Measurements from ENCODE around the gene PLEKHA6. TPM values are rescaled to one million over a fixed set of nuclear protein-coding genes. Genes with fewer than 3 reads are reported as not detected.

The PLEKHA6 gene
- total and polyA plus RNA-seq, 2 of the 4 experiments (the other 2 are of a cell fraction): 8.2 to 19.9 TPM

GRCh38 chr1:204373911-204374310 is 14.2 kb upstream of the PLEKHA6 start:
- ChIA-PET POLR2A (ENCODE audit: unreplicated experiment) (no interaction called here), CTCF (interaction anchor here (1.6 kb wide), 1 partner anchor 211 kb away, joined by 5 read pairs; no protein-coding TSS in a partner anchor)
- Histone ChIP-seq H3K14ac (replicated peaks; ENCODE audit: low read depth, low read length) (no peak overlapping the region), H3K36me3 (ENCODE audit: control insufficient read depth, insufficient read depth, low read length) (no peaks in the 10 kb centered on the region), H3K4me3 (ENCODE audit: insufficient read depth, low read depth, low read length) (no peak overlapping the region), H2BK5ac (ENCODE audit: low read depth, low read length, poor library complexity, severe bottlenecking) (no peak overlapping the region), H2BK15ac (ENCODE audit: low read depth, low read length) (no peak overlapping the region), H3K79me1 (ENCODE audit: low read depth in 1 of 2, low read length in 2 of 2) (no peaks in the 10 kb centered on the region), H3K9ac (ENCODE audit: low read depth, low read length) (no peak overlapping the region), H2AK9ac (replicated peaks; ENCODE audit: low read depth, low read length, poor library complexity) (no peak overlapping the region), H4K5ac (ENCODE audit: low read depth, low read length) (no peak overlapping the region), H3K18ac (ENCODE audit: low read depth, low read length) (no peak overlapping the region), H3K9me1 (ENCODE audit: insufficient read depth, low read length) (no peaks in the 10 kb centered on the region), H4K8ac (ENCODE audit: low read depth in 2 of 2, low read length in 2 of 2) (no peak overlapping the region), H2AK5ac (ENCODE audit: low read depth, low read length) (no peak overlapping the region), H3K4me1 (ENCODE audit: control insufficient read depth, insufficient read depth, low read length) (peaks cover 3% of the 10 kb centered on the region; the same call in 1 of the 2 replicates), H3K9me3 (ENCODE audit: control insufficient read depth, insufficient read depth, low read length) (no peaks in the 10 kb centered on the region), H3K23ac (ENCODE audit: low read depth, low read length) (no peak overlapping the region), H3K4me2 (ENCODE audit: low read depth, low read length) (no peak overlapping the region), H3K27me3 (ENCODE audit: control insufficient read depth, insufficient read depth, low read length) (peaks cover 89% of the 10 kb centered on the region), H4K91ac (ENCODE audit: insufficient read depth, low read depth, low read length) (no peak overlapping the region), H3K27ac (ENCODE audit: insufficient read depth, low read length) (no peak overlapping the region), H3K56ac (ENCODE audit: extremely low read depth, insufficient read depth, low read length) (no peak overlapping the region), H2BK120ac (ENCODE audit: low read depth, low read length) (no peak overlapping the region), H2AFZ (replicated peaks; ENCODE audit: low read length, poor library complexity) (no peak overlapping the region), H2BK20ac (ENCODE audit: low read depth, low read length) (no peak overlapping the region), H4K20me1 (ENCODE audit: insufficient read depth, low read length) (no peaks in the 10 kb centered on the region), H3K4ac (ENCODE audit: low read depth, low read length) (no peak overlapping the region)
- dilution Hi-C loops (cut with HindIII; ENCODE audit: low sequenced_read_pairs, unreplicated experiment): no loop called here
- WGBS, 2 experiments (ENCODE audit: extremely low coverage in 2 of 2, insufficient read length in 1 of 2): 83% methylated on average over 3 of the region's 4 CpGs; no CpG with 5 or more reads in 1 of the 2 experiments
- no TSS peak for BruUV-seq (replicated peaks)
- ATAC-seq (ENCODE audit: low read depth) (no peak), DNase-seq (no peak)
- no peak for TF ChIP-seq RFX5 (IDR thresholded peaks at IDR 0.05; ENCODE audit: low read depth, low read length)
- no peak for TF ChIP-seq RCOR1 (IDR thresholded peaks at IDR 0.05; ENCODE audit: insufficient replicate concordance, low read length)
- TF ChIP-seq, protein P1, sequence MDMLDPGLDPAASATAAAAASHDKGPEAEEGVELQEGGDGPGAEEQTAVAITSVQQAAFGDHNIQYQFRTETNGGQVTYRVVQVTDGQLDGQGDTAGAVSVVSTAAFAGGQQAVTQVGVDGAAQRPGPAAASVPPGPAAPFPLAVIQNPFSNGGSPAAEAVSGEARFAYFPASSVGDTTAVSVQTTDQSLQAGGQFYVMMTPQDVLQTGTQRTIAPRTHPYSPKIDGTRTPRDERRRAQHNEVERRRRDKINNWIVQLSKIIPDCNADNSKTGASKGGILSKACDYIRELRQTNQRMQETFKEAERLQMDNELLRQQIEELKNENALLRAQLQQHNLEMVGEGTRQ (IDR thresholded peaks at IDR 0.05; ENCODE audit: low read depth, low read length): no peak
- TF ChIP-seq CEBPB (IDR thresholded peaks at IDR 0.05; ENCODE audit: low read depth, low read length): no peak
- TF ChIP-seq CTCF (conservative IDR thresholded peaks at IDR 0.05; ENCODE audit: low read depth, low read length): no peak
- TF ChIP-seq MAZ (IDR thresholded peaks at IDR 0.05; ENCODE audit: borderline replicate concordance, low read depth, low read length): no peak
- no peak for TF ChIP-seq ELK1 (IDR thresholded peaks at IDR 0.05; ENCODE audit: borderline replicate concordance, low read depth, low read length)
- no peak for TF ChIP-seq NFE2L2 (IDR thresholded peaks at IDR 0.05; ENCODE audit: low read depth, low read length)
- no peak for TF ChIP-seq RAD21 (IDR thresholded peaks at IDR 0.05; ENCODE audit: low read length)
- no peak for TF ChIP-seq MXI1 (IDR thresholded peaks at IDR 0.05; ENCODE audit: borderline replicate concordance, low read depth, low read length)
- no peak for TF ChIP-seq CHD1 (IDR thresholded peaks at IDR 0.05; ENCODE audit: low read depth, low read length)
- no peak for TF ChIP-seq FOS (IDR thresholded peaks at IDR 0.05; ENCODE audit: low read depth, low read length)
- no peak for TF ChIP-seq BHLHE40 (IDR thresholded peaks at IDR 0.05; ENCODE audit: low read depth, low read length)
- TF ChIP-seq SMC3 (IDR thresholded peaks at IDR 0.05; ENCODE audit: low read depth, low read length): no peak
- TF ChIP-seq MAFK (IDR thresholded peaks at IDR 0.05; ENCODE audit: low read depth, low read length): no peak
- no peak for TF ChIP-seq POLR2A (IDR thresholded peaks at IDR 0.05; ENCODE audit: low read depth, low read length)
- intact Hi-C loops (cut with micrococcal nuclease): no loop called here
- in situ Hi-C loops (cut with MboI; ENCODE audit: low sequenced_read_pairs): no loop called here

Measured in IMR-90 (cell line).